HG03521 (cell line): ENCODE results near the gene MAN2A2.

Experiments
- ATAC-seq: cut with Tn5 transposase; IDR thresholded peaks from one replicate; pipeline ENCODE4 v1.9.1; 2021; ENCODE audit warnings: mild to moderate bottlenecking, moderate library complexity; ENCODE audit not compliant: unreplicated experiment

The MAN2A2 gene

GRCh38 chr15:90941038-90941437, 37.9 kb downstream of the MAN2A2 start:
- no peak for ATAC-seq

- ATAC-seq = no peak
Observed at GRCh38 chr15:90942354-90943120, 39.4 kb downstream of the MAN2A2 start.

- ATAC-seq = no peak
Observed at GRCh38 chr15:90945091-90945490, 42.0 kb downstream of the MAN2A2 start.

GRCh38 chr15:90946538-90946937, 43.4 kb downstream of the MAN2A2 start:
- ATAC-seq = no peak

GRCh38 chr15:90946941-90947576, 44.0 kb downstream of the MAN2A2 start:
- ATAC-seq = no peak

GRCh38 chr15:90947577-90948357, 44.7 kb downstream of the MAN2A2 start:
- no peak for ATAC-seq

GRCh38 chr15:90948506-90948905, 45.4 kb downstream of the MAN2A2 start:
- no peak for ATAC-seq

GRCh38 chr15:90949979-90950675, 47.0 kb downstream of the MAN2A2 start:
- no peak for ATAC-seq

- no peak for ATAC-seq
Observed at GRCh38 chr15:90950676-90951075, 47.6 kb downstream of the MAN2A2 start.

- ATAC-seq = no peak
Observed at GRCh38 chr15:90952901-90953677, 50.0 kb downstream of the MAN2A2 start.

- ATAC-seq = no peak
Observed at GRCh38 chr15:90953947-90954711, 51.0 kb downstream of the MAN2A2 start.

- peak; percentile 89 for ATAC-seq
Observed at GRCh38 chr15:90954712-90955623, 51.9 kb downstream of the MAN2A2 start, which contains the start of gene RCCD1. Gene RCCD1 (plus strand): TSS chr15:90954884. CDS start chr15:90956735, 1,851 bp downstream.

GRCh38 chr15:90955624-90956273, 52.6 kb downstream of the MAN2A2 start:
- no peak for ATAC-seq

GRCh38 chr15:90956274-90957030, 53.4 kb downstream of the MAN2A2 start:
- ATAC-seq = peak; percentile 29

GRCh38 chr15:90957031-90957790, 54.1 kb downstream of the MAN2A2 start:
- no peak for ATAC-seq

- ATAC-seq = no peak
Observed at GRCh38 chr15:90957791-90958190, 54.7 kb downstream of the MAN2A2 start.
